SJSA1 (cell line): Measurements from ENCODE around the gene CDK2AP2. TPM values are rescaled to one million over a fixed set of nuclear protein-coding genes. Genes with fewer than 3 reads are reported as not detected.
"Not testable (repeated sequence)": the region's sequence is repeated elsewhere in the genome, so short reads cannot be mapped to it uniquely, and the experiment has no call there.

Source experiments
- DNase-seq, 2 experiments: peaks; one replicate each; pipeline ENCODE4 v3.0.0-alpha.2; 2015 to 2020; ENCODE audit warnings: low spot score in 2 of 2, low read depth in 1 of 2
- H3K27ac ChIP-seq: fragments of 250-450 bp; sonication (Bioruptor Pico); 2 replicates; pipeline ENCODE4 v1.5.1; 2020; ENCODE audit warnings: mild to moderate bottlenecking, moderate library complexity
- H3K27me3 ChIP-seq: fragments of 250-450 bp; sonication (Bioruptor Pico); replicated peaks from 2 replicates; pipeline ENCODE4 v1.5.1; 2020; ENCODE audit warnings: mild to moderate bottlenecking, moderate library complexity
- H3K36me3 ChIP-seq: fragments of 250-450 bp; sonication (Bioruptor Pico); 2 replicates; pipeline ENCODE4 v1.5.1; 2020; ENCODE audit warnings: mild to moderate bottlenecking
- H3K4me1 ChIP-seq: fragments of 250-450 bp; sonication (Bioruptor Pico); replicated peaks from 2 replicates; pipeline ENCODE4 v1.6.1; 2021; ENCODE audit warnings: mild to moderate bottlenecking
- H3K4me3 ChIP-seq: fragments of 250-450 bp; sonication (Bioruptor Pico); 2 replicates; pipeline ENCODE4 v1.5.1; 2020; ENCODE audit warnings: mild to moderate bottlenecking
- H3K9me3 ChIP-seq: fragments of 250-450 bp; sonication (Bioruptor Pico); replicated peaks from 2 replicates; pipeline ENCODE4 v1.5.1; 2020; ENCODE audit warnings: mild to moderate bottlenecking
- total RNA-seq: library from RNA; depleted of rRNA; stranded (reverse); fragments of >200 nt; shearing (Covaris generic); gene quantifications from 2 replicates; pipeline ENCODE4 v1.2.3, GENCODE V29; 2014

CDK2AP2 gene
- total RNA-seq, 1 experiment from 2014 or later = 82.4 TPM

- no peaks in the 10 kb centered on the region for H3K4me1 ChIP-seq
- H3K4me3 ChIP-seq = no peak overlapping the region
- no peaks in the 10 kb centered on the region for H3K36me3 ChIP-seq
- no peak for DNase-seq
- no peak overlapping the region for H3K27ac ChIP-seq
- peaks cover 14% of the 10 kb centered on the region for H3K27me3 ChIP-seq
- no peaks in the 10 kb centered on the region for H3K9me3 ChIP-seq
These were observed 13.2 kb upstream of the CDK2AP2 start for GRCh38 chr11:67520856-67521824.

GRCh38 chr11:67519726-67520125, 11.8 kb upstream of the CDK2AP2 start:
- Histone ChIP-seq H3K36me3 (no peaks in the 10 kb centered on the region), H3K9me3 (no peaks in the 10 kb centered on the region), H3K4me1 (no peaks in the 10 kb centered on the region), H3K27me3 (peaks cover 27% of the 10 kb centered on the region), H3K4me3 (no peak overlapping the region), H3K27ac (no peak overlapping the region)
- peak in 1 of 2 experiments; percentile 59 for DNase-seq

GRCh38 chr11:67517784-67518552, 10.0 kb upstream of the CDK2AP2 start:
- no peak for DNase-seq
- Histone ChIP-seq H3K4me1 (no peaks in the 10 kb centered on the region), H3K27ac (no peak overlapping the region), H3K4me3 (no peak overlapping the region), H3K27me3 (peaks cover 34% of the 10 kb centered on the region), H3K36me3 (no peaks in the 10 kb centered on the region), H3K9me3 (no peaks in the 10 kb centered on the region)

GRCh38 chr11:67516806-67517205, 8.8 kb upstream of the CDK2AP2 start:
- no peak for DNase-seq
- Histone ChIP-seq H3K27me3 (peaks cover 33% of the 10 kb centered on the region), H3K27ac (no peak overlapping the region), H3K4me1 (no peaks in the 10 kb centered on the region), H3K36me3 (no peaks in the 10 kb centered on the region), H3K4me3 (no peak overlapping the region), H3K9me3 (no peaks in the 10 kb centered on the region)

GRCh38 chr11:67514116-67514515, 6.2 kb upstream of the CDK2AP2 start:
- no peak for DNase-seq
- H3K4me3 ChIP-seq = no peak overlapping the region
- H3K4me1 ChIP-seq = peaks cover 1% of the 10 kb centered on the region
- no peaks in the 10 kb centered on the region for H3K36me3 ChIP-seq
- no peaks in the 10 kb centered on the region for H3K9me3 ChIP-seq
- H3K27me3 ChIP-seq = peaks cover 36% of the 10 kb centered on the region
- H3K27ac ChIP-seq = no peak overlapping the region

- Histone ChIP-seq H3K36me3 (peaks cover 16% of the 10 kb centered on the region), H3K4me1 (peaks cover 20% of the 10 kb centered on the region), H3K27me3 (peaks cover 36% of the 10 kb centered on the region)
- not testable (repeated sequence) for H3K4me3 ChIP-seq, H3K9me3 ChIP-seq, H3K27ac ChIP-seq, DNase-seq
These were observed 3.6 kb upstream of the CDK2AP2 start for GRCh38 chr11:67511558-67511957.

GRCh38 chr11:67510023-67510345, 2.0 kb upstream of the CDK2AP2 start:
- H3K27ac ChIP-seq = no peak overlapping the region
- peaks cover 25% of the 10 kb centered on the region for H3K27me3 ChIP-seq
- DNase-seq = no peak
- peaks cover 33% of the 10 kb centered on the region for H3K4me1 ChIP-seq
- H3K36me3 ChIP-seq = peaks cover 27% of the 10 kb centered on the region
- H3K9me3 ChIP-seq = no peaks in the 10 kb centered on the region
- H3K4me3 ChIP-seq = no peak overlapping the region

GRCh38 chr11:67508486-67509121, 642 bp upstream of the CDK2AP2 start:
- Histone ChIP-seq H3K9me3 (no peaks in the 10 kb centered on the region), H3K36me3 (peaks cover 27% of the 10 kb centered on the region), H3K27me3 (peaks cover 12% of the 10 kb centered on the region), H3K4me1 (peaks cover 38% of the 10 kb centered on the region), H3K27ac (peak overlapping the region; percentile 89), H3K4me3 (peak overlapping the region; percentile 78)
- peak; percentile 100 for DNase-seq

- Histone ChIP-seq H3K27ac (peak overlapping the region; percentile 37), H3K27me3 (0 out of 2 replicates have a peak, but pooled peaks cover 2% of the 10 kb centered on the region)
These were observed 609 bp downstream of the CDK2AP2 start for GRCh38 chr11:67507242-67507863.

GRCh38 chr11:67506426-67507051, 1.4 kb downstream of the CDK2AP2 start:
- H3K36me3 ChIP-seq = peaks cover 27% of the 10 kb centered on the region
- H3K4me3 ChIP-seq = peak overlapping the region; percentile 0; the same call in 1 of the 2 replicates
- H3K4me1 ChIP-seq = peaks cover 38% of the 10 kb centered on the region
- H3K9me3 ChIP-seq = no peaks in the 10 kb centered on the region
- no peak overlapping the region for H3K27ac ChIP-seq
- DNase-seq = no peak
- H3K27me3 ChIP-seq = 0 out of 2 replicates have a peak, but pooled peaks cover 2% of the 10 kb centered on the region

More at GRCh38 chr11:67507242-67507863, 609 bp downstream of the CDK2AP2 start:
- H3K36me3 ChIP-seq = peaks cover 27% of the 10 kb centered on the region
- H3K4me3 ChIP-seq = peak overlapping the region; percentile 78
- DNase-seq = no peak
- peaks cover 38% of the 10 kb centered on the region for H3K4me1 ChIP-seq
- no peaks in the 10 kb centered on the region for H3K9me3 ChIP-seq

- Histone ChIP-seq H3K27me3 (0 out of 2 replicates have a peak, but pooled peaks cover 2% of the 10 kb centered on the region), H3K27ac (peak overlapping the region; percentile 1; the same call in 1 of the 2 replicates), H3K36me3 (peaks cover 27% of the 10 kb centered on the region), H3K4me1 (peaks cover 38% of the 10 kb centered on the region), H3K9me3 (no peaks in the 10 kb centered on the region), H3K4me3 (peak overlapping the region; percentile 0; the same call in 1 of the 2 replicates)
- DNase-seq = peak; percentile 89 to 96
These were observed 2.2 kb downstream of the CDK2AP2 start for GRCh38 chr11:67505605-67506396.

- H3K27me3 ChIP-seq = no peaks in the 10 kb centered on the region
- H3K9me3 ChIP-seq = no peaks in the 10 kb centered on the region
- peaks cover 38% of the 10 kb centered on the region for H3K4me1 ChIP-seq
- peaks cover 27% of the 10 kb centered on the region for H3K36me3 ChIP-seq
- peak within 1 kb of the TSS; percentile 1; the same call in 1 of the 2 replicates for H3K27ac ChIP-seq
- peak in 1 of 2 experiments; percentile 66 for DNase-seq
- peak within 1 kb of the TSS; percentile 45 for H3K4me3 ChIP-seq
These were observed 2.9 kb downstream of the CDK2AP2 start, which contains the start of gene PITPNM1 for GRCh38 chr11:67504950-67505581. TSS of gene PITPNM1 (minus strand) at chr11:67505363. CDS start at chr11:67504180, 1,183 bp downstream.
